CD4-positive, alpha-beta T cell treated with Interleukin-1 beta for 1 hour (primary cell): ENCODE data around the gene ZFPL1.
"Not testable (repeated sequence)": the region's sequence is repeated elsewhere in the genome, so short reads cannot be mapped to it uniquely, and the experiment has no call there.

ENCODE experiments used
- DNase-seq, 2 donors: peaks; one replicate each; pipeline ENCODE4 v3.0.0-alpha.2; 2020 to 2022

ZFPL1 gene

DNA sequence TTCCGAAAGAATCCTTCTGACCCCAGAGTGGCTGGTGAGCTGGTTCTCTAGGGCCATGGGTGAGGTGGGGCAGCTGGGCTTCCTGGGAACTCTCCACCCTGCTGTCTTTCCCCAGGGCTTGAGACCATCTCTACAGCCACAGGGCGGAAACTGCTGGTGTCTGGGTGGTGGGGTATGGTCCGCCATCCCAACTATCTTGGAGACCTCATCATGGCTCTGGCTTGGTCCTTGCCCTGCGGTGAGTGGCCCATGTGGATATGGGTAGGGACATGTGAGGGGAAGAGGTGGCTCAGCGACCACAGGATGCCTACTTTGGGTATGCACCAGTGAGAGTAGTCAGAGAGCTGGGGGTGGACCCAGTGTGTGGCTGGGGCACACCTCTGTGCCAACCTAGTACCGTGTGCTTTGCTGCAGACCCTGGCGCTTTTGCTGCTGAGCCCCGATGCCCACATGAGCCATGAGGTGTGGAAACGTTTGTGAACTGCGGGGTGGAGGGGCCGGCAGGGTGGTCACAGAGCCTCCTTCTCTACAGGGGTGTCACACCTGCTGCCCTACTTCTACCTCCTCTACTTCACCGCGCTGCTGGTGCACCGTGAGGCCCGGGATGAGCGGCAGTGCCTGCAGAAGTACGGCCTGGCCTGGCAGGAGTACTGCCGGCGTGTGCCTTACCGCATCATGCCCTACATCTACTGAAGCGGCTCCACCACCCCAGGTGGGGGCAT is 31.5 kb downstream of the ZFPL1 start:
- no peak for DNase-seq

GRCh38 chr11:65116370-65117205 is 32.6 kb downstream of the ZFPL1 start:
- DNase-seq: peak; percentile 63 to 67

GRCh38 chr11:65117206-65118096 is 33.4 kb downstream of the ZFPL1 start, which contains the start of gene ZNHIT2:
ZNHIT2 (minus strand) TSS chr11:65117701; CDS start chr11:65117653, 48 bp downstream.
- DNase-seq: peak; percentile 100

GRCh38 chr11:65118097-65118837 is 34.2 kb downstream of the ZFPL1 start:
- DNase-seq: no peak

DNA sequence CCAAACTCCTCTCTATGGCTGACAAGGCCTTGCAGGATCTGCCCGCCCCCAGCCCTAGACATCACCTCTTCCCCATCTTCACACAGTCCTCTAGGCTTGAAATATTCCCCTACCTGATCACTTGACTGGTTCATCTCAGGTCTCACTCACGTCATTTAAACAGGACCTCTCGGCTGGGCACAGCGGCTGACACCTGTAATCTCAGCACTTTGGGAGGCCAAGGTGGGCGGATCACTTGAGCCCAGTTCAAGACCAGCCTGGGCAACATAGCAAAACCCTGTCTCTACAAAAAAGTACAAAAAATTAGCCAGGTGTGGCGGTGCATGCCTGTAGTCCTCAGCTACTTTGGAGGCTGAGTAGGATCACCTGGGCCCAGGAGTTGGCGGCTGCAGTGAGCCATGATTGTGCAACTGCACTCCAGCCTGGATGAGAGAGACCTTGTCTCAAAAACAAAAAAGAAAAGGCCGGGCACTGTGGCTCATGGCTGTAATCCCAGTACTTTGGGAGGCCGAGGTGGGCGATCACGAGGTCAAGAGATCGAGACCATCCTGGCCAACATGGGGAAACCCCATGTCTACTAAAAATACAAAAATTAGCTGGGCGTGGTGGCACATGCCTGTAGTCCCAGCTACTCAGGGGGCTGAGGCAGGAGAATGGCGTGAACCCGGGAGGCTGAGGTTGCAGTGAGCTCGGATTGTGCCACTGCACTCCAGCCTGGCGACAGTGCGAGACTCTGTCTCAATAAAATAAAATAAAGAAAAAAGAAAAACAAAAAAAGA is 35.1 kb downstream of the ZFPL1 start:
- DNase-seq: not testable (repeated sequence)

DNA sequence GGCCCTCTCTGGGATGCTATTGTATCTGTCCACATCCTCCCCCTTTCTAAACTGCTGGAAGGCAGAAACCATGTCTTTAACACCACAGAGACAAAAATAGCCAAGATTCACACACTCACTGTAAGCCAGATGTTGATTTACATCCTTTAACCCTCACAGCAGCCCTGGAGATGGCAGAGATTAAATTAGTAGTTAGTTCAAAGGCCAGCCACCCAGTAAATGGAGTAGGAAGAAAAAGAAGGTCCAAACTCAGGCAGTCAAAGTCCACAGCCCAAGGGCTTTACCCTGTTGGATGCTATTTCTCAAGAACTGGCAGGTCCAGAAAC is 35.6 kb downstream of the ZFPL1 start:
- DNase-seq: no peak

GRCh38 chr11:65120831-65121230 is 36.8 kb downstream of the ZFPL1 start:
- DNase-seq: no peak

- DNase-seq: peak; percentile 49
Observed at GRCh38 chr11:65121447-65121864, 37.4 kb downstream of the ZFPL1 start.

DNA sequence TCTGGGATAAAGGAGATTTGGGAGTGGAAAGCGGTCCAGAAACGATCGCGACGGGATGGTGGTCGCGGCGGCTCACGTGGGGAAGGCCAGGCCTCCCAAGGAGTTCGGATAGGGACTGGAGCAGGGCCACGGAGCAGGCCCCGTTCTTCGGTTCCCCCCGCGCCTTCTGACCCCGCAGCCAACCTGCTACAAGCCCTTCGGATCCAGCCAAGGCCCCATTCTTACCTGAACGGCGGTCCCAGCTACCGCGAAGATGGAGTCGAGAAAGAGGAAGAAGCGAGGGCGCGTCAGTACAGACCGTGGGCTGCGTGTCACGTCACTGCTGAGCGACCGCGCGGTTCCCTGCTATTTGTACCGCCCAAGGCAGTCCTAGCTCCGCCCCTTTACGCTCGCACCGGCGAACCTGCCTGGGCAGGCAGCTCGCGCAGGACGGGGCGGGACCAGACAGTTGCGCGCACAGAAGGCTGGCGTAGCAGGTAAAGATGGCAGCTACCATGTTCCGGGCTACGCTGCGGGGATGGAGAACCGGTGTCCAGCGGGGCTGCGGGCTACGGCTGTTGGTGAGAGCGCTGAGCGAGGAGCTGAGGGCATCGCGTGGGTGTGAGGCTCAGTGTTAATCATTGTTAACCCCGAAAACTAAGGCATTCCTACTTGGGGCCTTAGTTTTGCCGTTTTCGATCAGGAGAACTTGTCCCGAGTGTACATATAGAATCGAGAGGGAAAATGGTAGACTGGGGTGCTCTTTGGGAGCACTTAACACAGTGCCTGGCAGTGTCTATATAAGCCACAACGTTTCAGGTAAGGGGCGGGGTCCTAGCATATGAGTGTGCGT is 38.1 kb downstream of the ZFPL1 start, which contains the start of the genes FAU and MRPL49:
Gene FAU (minus strand): TSS at position 270 of the 832 bp plus-strand sequence. CDS start 321 bp downstream, outside the sequence.
Gene MRPL49 (plus strand): TSS at position 457 of the 832 bp plus-strand sequence. CDS start 26 bp downstream, at position 483.
- peak; percentile 99 for DNase-seq

DNA sequence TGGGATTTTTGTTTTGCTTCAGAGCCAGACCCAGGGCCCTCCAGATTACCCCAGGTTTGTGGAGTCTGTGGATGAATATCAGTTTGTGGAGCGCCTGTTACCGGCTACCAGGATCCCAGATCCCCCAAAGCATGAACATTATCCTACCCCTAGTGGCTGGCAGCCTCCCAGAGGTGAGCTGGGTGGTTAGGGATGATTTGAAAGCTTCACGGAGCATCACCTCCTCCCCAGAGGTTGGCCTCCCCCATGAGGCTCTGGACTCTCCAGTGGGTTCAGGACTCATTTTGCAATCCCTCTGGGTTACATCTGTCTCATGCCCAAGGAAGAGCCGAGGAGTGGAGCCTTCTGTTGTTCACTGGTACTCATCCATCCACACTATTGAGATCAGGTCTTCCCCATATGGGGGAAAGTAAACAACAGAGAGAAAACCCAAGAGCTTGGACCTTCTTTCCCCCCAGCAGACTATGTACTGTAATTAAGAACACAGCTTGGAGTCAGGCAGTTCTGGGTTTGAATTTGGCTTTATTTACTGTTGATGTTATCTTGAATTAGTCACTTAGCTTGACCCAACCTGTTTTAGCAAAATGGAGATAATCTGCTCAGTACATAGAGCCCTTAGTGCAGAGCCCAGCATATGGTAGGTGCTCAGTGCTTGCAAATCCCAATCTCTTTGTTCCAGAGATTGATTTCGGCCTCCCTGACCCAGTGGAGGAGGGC is 40.6 kb downstream of the ZFPL1 start:
- no peak for DNase-seq

DNA sequence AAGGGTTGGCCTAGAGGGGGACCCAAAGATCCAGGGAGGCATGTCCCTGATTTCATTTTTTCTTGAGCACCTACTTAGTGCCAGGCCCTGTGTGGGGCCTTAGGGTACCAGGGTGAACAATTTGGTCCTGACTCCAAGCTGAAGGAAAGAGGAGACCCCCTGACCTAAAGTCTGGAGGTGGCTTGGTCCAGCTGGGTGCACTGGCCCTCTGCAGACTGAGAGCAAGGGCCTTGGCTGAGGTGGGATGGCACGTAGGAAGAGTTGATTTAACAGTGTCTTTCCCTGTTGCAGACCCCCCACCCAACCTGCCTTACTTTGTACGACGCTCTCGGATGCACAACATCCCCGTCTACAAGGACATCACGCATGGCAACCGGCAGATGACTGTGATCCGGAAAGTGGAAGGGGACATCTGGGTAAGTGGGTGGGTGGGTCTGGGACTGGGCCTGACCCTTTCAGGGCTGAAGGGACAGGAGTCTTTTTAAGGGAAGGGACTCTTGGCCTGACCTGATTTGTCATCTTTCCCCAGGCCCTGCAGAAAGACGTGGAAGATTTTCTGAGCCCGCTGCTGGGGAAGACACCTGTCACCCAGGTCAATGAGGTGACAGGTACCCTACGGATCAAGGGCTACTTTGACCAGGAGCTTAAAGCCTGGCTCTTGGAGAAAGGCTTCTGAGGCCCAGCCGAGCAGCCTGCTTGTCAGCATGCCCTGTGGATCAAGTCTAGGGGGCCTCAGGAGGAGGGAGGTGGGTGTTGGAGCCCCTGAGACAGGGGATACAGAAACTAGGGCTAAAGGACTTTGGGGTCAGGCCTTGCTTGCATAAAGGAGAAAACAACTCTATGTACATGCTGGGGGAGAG is 41.4 kb downstream of the ZFPL1 start:
- DNase-seq: no peak

DNA sequence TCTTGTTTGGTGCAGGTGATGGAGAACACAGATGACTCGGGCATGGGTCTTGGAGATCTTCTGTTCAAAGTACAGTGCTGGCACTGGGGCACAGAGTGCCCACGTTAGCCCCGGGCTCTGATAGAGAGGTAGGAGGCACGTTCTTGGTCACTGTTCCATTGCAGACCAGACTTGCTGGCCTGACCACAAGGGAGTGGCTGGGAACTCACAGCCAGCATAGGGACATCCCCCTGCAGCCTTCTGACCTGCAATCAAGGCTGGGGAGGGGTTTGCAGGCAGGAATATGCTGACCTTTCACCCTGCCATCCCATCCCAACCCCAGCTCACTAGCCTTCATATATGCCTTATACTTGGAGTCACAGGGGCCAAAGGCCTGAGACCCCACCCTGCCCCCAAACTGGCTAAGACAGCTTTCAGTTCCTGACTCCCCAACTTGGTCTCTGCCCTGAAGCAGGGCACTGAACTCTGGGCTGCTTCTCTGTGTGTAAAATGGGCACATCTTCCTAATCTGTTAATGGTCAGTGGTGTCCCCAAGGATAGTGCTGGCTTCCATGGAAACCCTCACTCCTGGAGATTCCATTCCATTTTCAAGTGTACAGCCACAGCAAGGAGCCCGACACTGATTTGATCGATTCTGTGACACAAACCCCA is 42.7 kb downstream of the ZFPL1 start:
- no peak for DNase-seq

GRCh38 chr11:65127473-65128181 is 43.6 kb downstream of the ZFPL1 start:
- no peak for DNase-seq

GRCh38 chr11:65128182-65129145 is 44.4 kb downstream of the ZFPL1 start:
- no peak for DNase-seq

- DNase-seq: peak in 1 of 2 donors; percentile 43
Observed at GRCh38 chr11:65129649-65130441, 45.8 kb downstream of the ZFPL1 start.
